GM19043 (cell line): ENCODE measurements around the gene HEMK1.
A peak's percentile ranks its signal among the peaks of the same experiment; 100 is the strongest.

ENCODE experiments used
- ATAC-seq: cut with Tn5 transposase; IDR thresholded peaks from one replicate; pipeline ENCODE4 v1.9.1; 2021; ENCODE audit warnings: low read depth; ENCODE audit not compliant: unreplicated experiment

Gene HEMK1

GRCh38 chr3:50611464-50612233, 42.3 kb downstream of the HEMK1 start, which contains the start of gene CISH:
TSS of gene CISH (minus strand) at chr3:50611774. CDS start at chr3:50611650, 124 bp downstream.
- ATAC-seq = peak; percentile 69

- ATAC-seq = peak; percentile 5
These were observed 43.0 kb downstream of the HEMK1 start for GRCh38 chr3:50612234-50612882.

DNA sequence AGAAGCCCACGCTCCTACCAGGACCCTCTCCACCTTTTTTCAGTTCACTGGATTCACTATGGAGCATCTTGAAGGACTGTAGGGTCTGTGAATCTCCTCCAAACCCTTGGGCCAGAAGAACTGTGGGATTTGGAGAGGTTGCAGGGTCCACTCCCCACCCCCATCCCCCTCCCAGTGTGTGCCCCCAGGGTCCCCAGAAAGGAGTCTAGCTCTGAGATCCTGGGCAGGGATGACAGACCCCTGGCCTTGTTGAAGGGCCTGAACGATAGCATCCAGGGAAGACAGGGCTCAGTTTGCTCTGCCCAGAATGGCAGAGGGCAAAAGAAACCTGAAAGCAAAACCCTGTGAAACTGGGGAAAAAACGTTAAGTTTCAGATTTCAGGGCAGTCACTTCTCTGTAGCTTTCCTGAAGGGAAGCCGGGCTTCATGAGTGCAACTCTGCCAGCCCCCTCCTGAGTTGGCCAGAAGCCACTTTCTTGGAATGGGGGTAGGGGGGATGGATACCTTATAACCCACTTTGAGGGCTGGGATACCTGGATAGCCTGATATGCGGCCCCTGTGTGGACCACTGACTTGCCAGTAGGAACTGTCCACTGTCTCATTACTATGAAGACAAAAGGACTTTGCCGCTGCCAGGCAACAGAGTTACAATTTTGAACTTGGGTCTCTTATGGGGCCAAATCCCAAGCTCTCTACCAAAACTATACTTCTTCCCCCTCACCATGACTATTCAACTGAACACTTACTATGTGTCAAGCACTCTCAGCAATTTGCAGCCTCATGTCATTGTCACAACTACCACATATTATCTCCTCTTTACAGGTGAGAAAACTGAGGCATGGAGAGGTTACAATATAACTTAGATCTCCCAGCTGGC, 43.9 kb downstream of the HEMK1 start:
- no peak for ATAC-seq

- no peak for ATAC-seq
These were observed 45.9 kb downstream of the HEMK1 start for GRCh38 chr3:50615190-50615589.

GRCh38 chr3:50616003-50616769, 46.9 kb downstream of the HEMK1 start:
- ATAC-seq = no peak

DNA sequence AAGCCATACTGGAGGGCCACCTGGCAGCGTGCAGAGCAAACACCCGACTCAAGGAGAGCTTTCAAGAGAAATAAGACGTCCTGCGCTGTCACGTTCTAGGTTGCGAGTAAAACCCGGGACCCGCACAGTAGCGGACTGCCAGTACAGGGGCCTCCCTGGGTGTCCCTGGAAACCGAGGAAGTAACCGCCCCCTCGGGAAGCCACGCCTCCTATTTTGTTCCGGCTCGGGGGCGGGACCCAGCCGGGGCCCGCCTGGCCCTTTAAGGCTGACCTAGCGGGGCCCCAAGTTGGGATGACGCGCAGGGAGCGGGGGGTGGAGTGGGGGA, 47.4 kb downstream of the HEMK1 start:
- peak; percentile 60 for ATAC-seq

DNA sequence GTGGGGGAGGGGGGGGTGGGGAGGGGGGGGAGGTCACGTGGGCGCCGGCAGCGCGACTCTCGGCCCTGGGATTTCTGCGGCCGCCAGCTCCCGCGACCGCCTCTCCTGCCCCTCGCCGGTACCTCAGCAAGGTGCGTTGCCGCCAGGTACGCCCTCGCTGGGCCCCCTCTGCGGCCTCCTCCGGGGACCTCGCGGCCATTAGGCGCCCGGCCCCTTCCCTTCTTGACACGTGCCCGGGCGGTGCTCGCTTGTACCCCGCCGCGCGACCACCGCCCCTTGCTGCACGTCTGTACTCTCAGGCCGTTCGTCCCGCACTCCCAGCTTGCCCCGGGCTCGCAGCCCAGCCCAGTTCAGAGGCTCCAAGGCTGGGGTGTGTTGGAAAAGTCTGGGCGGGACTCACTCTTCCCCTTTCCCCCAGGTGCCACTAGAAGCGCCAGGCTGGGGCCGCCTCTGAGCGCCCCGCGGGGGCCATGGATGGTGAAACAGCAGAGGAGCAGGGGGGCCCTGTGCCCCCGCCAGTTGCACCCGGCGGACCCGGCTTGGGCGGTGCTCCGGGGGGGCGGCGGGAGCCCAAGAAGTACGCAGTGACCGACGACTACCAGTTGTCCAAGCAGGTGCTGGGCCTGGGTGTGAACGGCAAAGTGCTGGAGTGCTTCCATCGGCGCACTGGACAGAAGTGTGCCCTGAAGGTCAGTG, 47.9 kb downstream of the HEMK1 start, which contains the start of gene MAPKAPK3:
Gene MAPKAPK3 (plus strand): TSS at position 56 of the 696 bp plus-strand sequence. CDS start 415 bp downstream, at position 471.
- no peak for ATAC-seq

DNA sequence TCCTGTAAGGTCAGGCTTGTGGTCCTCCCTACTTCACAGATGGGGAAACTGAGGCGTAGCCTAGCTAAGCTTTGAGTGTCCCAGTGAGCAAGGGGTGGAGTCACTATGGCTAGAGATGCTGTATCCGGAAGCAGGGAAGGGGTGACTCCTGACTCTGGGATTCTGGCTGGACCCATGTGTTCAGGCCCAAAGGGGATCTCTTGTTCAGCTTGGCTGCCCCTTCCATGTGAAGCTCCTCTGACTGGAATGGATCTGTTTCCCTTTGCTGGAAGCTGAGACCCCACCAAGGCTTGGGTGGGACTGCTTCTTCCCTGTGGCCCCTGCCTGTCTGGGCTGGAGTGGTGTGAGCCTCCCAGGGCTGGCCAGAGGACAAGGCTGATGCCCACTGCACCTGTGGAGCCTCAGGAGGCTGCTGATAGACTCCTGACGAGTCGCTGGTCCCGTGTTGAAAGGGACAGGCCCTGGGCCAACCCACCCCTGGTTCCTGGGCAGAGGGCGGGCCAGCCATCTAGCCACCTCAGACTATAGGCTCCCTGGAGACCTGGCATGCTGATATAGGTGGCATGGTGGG, 48.7 kb downstream of the HEMK1 start:
- ATAC-seq = no peak

DNA sequence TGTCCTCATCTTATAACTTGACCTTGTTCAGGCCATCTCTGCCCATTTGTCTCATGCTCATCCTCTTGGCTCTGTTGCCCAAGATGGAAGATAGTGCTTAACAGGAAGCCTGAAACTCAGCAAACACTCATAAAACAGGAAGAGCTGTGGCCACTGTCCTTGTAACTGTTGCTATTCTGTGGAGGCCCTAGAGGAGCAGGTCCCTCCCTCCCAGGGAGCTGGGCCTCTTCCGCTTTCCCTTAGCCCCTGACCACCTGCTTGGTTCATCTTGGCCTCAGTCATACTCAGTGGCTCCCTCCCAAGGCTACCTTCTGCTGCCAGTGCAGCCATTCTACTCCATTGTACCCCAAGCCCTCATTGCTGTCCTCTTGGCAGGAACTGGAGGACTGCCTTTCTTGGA, 51.1 kb downstream of the HEMK1 start:
- no peak for ATAC-seq

DNA sequence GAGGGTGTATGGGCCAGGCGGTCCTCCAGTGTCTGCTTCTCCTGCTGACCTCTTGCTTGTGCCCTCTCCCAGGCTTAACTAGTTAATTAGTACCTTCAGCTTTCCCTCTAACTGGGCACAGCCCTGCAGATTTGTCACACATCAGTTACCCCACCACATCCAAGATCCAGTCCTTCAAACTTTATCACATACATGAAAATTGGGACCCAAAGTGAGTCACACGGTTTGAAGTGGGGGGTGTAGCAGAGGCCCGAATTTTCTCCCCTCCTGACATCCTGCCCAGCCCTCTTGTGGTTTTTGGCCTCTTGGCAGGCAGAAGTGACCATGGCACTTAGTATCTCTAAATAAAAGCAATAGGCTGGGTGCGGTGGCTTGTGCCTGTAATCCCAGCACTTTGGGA, 51.5 kb downstream of the HEMK1 start:
- no peak for ATAC-seq

DNA sequence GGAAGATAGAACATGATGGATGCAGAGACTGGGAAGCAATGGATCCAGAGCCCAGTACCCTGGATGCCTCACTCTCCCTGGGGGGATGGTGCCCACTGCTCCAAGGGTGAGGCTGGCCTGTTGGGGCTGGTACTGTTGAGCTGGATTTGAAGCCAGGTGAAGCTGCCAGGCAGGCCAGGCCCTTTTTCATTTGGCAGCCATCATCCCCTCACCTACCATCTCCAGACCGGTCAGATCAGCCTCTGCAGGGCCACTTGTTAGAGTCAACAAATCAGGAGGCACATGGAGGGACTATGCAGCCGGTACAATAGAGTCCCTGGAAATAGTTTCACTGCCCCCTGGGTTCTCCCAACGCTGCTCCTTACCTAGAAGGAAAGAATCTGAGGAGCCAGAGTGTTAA, 53.6 kb downstream of the HEMK1 start:
- ATAC-seq = no peak

GRCh38 chr3:50623840-50624474, 54.6 kb downstream of the HEMK1 start:
- no peak for ATAC-seq

GRCh38 chr3:50624634-50625033, 55.3 kb downstream of the HEMK1 start:
- ATAC-seq = no peak

DNA sequence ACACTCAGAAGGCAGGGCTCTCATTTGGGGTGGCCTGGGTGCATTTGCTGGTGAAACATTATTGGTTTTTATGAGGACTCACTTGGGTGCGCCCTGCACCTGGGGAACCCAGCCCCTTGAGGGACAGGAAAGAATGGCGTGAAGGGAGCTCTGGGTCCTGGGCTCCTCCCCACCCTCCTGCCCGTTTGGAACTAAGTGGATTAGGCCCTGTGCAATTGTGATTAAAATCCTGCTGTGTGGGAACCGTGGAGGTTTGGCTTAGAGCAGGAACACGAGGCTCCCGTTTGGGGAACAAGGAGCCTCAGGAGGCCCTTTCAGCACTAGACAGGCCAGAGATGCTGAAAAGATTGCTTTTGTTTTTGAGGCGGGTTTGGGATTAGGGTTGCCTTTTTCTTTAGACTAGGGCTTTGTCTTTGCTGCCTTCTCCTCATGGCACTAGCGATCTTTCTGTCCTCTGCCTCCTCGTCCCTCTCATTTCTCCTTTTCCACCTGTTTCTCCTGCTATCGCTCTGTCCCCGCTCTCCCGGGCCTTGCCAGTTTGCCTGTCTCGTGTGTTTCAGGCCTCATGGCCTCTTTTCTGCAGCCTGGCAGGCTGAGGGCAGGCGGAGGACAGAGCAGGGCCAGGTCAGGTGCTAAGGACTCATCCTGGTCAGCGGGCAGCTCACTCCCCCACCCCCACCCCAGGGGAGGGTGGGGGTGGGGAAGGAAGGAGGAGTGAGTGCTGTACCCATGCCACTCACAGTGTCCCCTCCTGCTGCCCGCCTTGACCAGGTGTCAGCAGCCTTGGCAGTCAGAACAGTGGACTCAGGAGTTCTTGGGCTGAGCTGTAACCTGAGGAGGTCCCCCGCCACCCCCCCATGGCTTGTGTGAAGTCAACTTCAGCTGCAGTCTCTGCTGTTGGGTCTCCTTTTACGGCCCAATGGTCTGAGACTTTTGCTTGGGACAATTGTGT, 56.2 kb downstream of the HEMK1 start:
- ATAC-seq = no peak

DNA sequence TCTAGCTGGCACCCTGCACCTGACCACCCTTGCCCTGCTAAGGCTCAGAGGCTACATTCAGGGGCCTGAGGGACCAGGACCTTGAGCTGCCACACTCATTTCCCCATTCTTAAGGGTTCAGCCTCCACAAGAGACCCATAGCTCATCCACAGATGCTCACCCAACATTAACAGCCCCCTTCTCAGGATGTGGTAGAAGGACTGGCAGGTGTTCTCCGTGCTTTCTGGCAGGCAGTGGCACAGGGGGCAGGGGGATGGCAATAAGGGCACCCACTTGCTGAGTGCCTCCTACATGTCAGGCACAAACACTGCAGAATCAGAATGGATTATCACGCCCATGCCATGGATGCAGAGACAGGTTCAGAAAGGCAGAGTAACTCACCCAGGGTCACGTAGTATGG, 57.1 kb downstream of the HEMK1 start:
- no peak for ATAC-seq

GRCh38 chr3:50627407-50628051, 58.2 kb downstream of the HEMK1 start:
- ATAC-seq = no peak

- no peak for ATAC-seq
These were observed 59.3 kb downstream of the HEMK1 start for GRCh38 chr3:50628601-50629000.
